GM18520 (cell line): ENCODE results near the gene KRTAP10-6.
"Not testable (repeated sequence)": the region's sequence is repeated elsewhere in the genome, so short reads cannot be mapped to it uniquely, and the experiment has no call there.

Experiments
- ATAC-seq: cut with Tn5 transposase; IDR thresholded peaks from one replicate; pipeline ENCODE4 v1.9.1; 2021; ENCODE audit not compliant: unreplicated experiment

Gene KRTAP10-6

DNA sequence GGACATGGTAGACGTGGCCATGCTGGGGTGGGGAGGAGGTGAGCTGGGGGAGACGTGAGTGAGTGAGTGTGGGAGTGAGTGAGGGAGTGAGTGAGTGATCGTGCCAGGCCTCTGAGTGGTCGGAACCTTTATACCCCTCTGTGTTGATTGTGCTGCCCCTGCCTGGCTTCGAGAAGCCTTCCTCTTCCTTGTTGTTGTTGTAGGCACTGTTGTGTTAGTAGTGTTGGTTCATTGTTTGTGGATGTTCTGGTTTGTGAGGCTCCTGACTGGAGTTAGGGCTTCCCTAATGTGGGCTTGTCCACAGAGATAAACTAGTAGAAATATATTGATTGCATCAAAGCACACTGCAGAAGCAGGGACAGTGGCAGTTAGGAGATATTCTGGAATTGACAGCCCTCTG is 33.6 kb downstream of the KRTAP10-6 start, which contains the start of gene KRTAP10-3:
Gene KRTAP10-3 (minus strand): TSS at position 101 of the 400 bp plus-strand sequence. CDS start 80 bp downstream, at position 21.
- ATAC-seq = no peak

DNA sequence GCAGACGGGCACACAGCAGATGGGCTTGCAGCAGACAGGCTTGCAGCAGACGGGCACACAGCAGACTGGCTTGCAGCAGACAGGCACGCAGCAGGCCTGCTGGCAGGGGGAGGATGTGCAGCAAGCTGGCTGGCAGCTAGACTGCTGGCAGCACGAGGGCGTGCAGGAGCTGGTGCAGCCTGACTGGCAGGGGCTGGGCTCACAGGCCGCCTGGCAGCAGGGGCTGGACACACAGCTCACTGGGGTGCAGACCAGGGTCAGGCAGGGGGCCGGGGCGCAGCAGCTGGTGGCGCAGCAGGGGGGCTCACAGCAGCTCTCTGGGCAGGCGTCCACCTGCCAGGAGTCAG is 34.0 kb downstream of the KRTAP10-6 start:
- not testable (repeated sequence) for ATAC-seq

DNA sequence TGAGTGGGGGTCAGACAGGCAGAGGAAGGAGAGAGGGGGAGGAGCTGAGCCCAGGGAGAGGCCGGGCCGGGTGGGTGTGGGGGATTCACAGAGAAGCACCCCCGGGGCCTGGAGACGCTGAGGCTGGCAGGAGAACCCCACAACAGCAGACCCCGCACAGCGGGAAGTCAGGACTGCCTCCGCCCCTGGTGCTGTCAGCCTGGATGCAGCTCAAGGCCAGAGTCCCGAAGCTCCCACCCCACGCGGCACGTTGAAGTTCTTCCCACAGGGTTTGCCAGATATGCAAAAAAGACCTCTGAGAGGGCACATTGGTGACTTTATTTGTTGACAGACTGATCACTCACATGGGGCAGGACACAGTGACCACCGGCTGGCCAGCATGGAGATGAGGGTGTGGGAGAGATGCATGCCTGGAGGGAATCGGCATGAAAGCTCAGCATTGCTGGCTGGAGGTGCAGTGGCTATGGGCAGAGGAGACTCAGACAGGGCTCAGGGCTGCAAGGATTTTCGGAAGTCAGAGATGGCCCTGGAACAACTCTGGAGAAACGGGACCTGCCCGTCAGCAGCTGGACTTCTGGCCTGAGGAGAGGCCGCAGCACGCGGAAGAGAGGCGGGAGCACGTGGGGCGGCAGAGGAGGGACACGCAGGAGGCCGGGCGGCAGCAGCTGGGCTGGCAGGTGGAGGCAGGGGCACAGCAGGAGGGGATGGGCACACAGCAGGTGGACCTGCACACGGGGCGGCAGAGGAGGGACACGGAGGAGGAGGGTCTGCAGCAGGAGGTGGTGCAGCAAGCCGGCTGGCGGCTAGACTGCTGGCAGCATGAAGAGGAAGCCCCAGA is 34.6 kb downstream of the KRTAP10-6 start:
- ATAC-seq = no peak

DNA sequence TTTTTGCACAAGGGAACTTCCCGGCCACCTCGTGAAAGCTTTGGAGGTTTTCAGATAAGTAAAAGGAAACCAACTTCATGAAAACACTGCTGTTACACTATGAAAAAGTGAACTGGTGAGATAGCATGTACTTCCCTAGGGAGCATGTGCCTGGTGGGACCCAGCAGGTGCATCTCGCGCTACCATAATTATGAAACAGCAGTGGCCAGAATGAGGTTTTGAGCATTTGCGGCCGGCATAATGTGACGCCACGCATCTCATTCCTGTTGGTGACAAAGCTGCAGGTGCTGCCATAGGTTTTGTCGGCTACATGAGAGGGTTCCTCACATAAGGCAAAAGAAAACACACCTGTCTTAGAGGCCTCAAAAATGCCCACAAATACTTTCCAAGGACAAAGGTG is 35.4 kb downstream of the KRTAP10-6 start:
- ATAC-seq = no peak

DNA sequence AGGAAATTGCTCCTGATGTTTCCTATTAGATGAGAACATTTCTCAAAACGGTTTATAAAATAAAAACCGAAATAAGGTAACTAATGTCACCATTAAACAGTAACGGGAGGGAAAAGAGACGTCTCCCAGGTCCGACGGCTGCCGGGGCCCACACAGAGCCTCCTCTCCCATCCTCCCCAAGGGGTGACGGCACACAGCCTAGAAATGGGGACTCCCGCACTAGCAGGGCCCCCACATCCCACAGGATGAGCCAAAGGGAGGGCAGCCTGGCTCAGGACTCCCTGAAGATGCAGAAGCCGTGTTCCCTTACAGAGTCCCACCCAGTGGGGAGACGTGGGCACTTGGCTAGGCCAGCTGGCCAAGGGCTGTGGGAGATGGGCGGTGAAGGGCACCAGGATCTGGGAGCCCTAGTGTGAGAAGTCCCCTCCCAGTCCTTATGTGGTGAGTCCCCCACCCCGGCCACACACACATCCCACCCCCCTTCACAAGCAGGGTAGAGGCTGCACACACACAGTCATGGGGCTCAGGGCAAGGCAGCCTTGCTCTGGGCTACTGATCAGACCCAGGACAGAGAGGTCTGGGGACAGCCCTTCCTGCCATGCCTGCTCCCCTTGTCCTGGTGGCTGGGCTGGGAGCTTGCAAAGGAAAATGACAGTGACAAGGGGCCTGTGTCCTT is 37.0 kb downstream of the KRTAP10-6 start:
- ATAC-seq = no peak

DNA sequence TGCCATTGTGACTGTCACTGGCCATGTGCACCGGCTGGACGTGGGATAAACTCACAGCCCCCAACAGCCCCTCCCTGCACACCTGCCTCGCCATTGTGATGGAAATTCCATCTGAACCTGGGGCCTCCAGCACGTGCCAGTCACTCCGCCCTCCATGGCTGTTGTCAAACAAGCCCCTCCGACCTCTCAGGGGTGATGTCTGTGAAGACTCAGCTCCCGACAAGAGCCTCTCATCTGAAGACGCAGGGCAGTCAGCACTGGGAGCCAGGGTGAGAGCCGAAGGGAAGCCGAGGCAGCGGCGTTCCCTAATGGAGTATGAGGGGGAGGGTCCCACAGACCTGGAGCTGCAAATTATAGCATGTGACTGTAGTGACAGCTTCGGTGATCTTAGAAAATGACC is 39.6 kb downstream of the KRTAP10-6 start:
- ATAC-seq = no peak

DNA sequence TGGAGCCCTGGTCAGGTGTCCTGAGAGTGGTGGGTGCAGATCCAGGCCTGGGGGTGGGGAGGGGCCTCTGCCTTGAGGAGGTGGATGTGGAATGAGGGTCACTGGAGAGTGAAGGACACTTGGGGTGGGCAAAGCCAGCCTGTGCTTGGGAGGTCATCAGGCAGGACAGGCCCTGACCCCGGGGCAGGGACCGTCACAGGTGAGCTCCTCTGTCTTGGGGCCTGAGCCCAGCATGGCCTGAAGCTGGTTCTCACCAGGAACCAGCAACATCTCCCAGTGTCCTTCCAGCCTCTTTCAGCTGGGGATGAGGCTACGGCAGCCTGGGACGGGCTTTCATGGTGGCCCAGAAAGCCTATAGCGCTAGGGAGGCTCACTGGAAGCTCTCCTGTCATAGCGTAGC is 40.2 kb downstream of the KRTAP10-6 start:
- no peak for ATAC-seq

DNA sequence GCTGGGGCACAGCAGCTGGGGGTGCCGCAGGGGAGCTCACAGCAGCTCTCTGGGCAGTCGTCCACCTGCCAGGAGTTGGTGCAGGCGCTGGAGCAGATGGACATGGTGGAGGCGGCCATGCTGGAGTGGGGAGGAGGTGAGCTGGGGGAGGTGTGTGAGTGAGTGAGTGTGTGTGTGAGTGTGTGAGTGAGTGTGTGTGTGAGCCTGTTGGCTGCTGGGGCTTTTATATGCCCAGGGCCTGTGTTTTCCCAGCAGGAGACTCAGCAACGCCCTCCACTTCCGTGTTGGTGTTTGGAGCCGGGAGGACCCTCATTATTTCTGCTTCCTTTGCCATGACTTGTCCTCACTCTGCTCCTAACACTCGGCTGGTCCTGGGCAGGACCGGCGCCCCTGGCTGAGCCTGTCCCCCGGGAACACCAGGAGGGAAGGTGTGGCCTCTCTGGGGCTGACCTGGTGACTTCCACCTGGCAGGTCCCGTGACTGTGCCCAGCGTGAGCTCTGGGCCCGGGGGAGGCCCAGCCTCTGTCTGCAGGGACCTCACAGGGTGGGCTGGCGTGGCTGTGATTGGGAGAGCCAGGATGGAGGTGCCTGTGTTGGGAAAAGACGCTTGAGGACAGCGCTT is 40.9 kb downstream of the KRTAP10-6 start, which contains the start of gene KRTAP10-2:
Gene KRTAP10-2 (minus strand): TSS at position 166 of the 622 bp plus-strand sequence. CDS start 47 bp downstream, at position 119.
- ATAC-seq = no peak

DNA sequence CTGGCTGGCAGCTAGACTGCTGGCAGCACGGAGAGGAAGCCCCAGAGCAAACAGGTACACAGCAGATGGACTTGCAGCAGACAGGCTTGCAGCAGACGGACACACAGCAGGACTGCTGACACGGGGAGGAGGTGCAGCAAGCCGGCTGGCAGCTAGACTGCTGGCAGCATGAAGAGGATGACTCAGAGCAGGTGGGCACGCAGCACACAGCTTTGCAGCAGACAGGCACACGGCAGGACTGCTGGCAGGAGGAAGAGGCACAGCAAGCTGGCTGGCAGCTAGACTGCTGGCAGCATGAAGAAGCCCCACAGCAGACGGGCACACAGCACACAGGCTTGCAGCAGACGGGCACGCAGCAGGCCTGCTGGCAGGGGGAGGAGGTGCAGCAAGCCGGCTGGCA is 41.5 kb downstream of the KRTAP10-6 start:
- no peak for ATAC-seq

DNA sequence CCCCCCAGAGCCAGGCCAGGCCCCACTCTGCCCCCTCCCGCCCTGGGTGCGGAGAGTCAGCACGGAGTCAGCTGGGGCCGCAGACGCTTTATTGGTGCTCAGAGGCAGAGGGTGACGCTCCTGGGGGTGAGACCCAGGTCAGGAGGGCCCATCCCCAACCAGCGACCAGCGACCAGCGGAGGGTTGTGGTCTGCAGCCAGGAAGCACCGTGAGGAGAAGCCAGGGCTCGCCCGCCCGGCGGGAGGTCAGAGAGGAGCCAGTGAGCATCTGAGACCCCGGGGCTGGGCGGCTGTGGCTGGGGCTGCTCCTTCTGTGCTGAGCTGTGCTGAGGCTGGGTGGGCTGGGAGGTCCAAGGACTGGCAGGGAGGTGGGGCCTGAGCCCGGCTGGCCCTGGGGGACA is 42.0 kb downstream of the KRTAP10-6 start:
- ATAC-seq = not testable (repeated sequence)

DNA sequence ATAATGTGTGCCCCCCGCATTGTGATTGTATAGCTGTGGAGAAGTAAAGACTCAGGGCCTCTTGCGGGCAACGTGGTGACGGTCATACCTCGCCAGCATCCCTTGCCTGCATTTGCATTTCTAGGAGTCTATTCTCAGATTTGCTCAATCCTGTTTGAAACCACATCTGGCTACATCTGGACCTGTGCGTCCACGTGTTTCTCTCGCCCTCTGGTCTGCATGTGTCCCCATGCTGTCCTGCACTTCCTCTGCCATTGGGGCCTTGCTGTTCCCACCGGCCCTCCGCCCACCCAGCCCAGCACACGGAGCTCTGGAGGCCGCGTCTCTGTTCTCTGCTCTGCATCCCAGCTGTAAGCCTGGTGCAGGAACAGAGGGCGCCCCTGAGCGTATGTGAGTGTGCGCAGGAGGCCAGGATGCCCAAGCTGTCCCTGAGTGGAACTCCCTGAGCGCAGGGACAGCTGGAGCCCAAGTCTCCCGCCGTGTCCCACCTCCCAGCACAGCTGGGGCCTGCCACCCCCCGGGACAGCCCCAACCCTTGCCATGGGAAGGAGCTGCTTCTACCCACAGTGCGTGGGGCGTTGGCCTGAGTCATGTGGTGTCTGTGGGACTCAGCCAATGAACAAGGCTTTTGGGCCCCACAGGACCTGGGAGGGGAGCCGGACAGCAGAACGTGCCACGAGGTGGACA is 42.6 kb downstream of the KRTAP10-6 start:
- ATAC-seq = no peak

DNA sequence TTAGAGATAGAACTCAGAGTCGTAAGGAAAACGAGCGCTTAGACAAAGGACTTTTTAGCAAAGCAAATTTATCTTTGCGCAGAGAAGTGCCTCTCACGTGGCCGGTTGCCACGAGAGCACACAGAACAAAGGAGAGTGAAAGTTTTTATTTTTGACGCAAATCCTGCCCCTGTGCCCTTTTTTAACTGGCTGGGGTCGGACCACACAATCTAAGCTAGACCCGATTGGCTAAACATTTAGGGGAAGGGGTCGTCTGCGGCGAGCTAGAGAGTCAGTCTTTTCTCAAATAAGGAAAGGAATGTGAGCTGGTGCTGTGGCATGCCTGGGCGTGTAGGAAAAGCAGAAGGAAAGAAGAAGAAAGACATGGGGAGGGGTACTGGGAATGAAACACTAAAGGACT is 43.4 kb downstream of the KRTAP10-6 start:
- ATAC-seq = no peak

DNA sequence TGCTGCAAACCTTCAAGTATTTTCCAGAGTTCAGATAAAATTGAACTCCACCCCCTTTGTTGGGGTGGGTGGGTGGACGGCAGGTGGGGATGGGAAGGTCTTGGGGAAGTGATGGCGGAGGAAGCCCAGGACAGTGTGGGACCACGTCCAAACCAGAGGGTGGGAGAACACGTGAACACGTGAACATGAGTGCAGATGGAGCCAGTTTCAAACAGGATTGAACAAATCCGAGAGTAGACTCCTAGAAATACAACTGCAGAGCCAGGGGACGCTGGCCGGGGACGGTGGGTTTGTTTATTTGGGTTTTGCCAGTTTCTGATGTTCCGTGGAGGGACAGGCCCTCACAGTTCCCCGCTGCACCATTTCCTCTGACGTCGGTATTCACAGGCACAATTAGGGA is 43.9 kb downstream of the KRTAP10-6 start:
- ATAC-seq = no peak

DNA sequence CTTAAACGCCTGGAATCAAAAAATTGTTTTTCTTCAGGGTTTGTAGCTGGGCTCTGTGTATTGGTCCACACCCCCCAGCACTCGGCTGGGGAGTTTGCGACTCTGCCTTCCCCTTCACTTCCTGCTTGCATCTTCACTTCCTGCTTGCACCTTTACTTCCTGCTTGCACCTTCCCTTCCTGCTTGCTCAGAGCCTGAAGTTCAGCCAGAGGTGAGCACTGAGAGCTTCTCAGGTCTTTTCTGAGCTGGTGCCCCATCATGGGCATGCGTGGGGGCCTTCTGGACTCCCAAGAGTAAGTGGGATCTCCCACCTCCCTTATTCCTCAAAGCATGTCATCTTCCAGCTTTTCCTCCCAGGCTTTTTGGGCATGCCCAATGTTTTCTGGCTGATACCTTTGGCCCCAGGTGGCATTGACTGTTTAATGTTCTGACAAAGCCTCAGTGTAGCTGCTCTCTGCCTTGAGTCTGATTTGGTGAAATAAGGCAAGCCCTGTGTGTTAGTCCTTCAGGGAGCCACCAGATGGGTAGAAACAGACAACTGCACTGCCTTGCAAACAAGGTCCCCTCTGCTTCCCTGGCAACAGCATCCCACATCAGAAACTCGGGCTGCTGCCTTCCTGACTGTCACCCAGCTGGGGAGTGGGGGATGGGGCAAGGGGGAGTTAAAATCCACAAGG is 44.5 kb downstream of the KRTAP10-6 start:
- no peak for ATAC-seq

DNA sequence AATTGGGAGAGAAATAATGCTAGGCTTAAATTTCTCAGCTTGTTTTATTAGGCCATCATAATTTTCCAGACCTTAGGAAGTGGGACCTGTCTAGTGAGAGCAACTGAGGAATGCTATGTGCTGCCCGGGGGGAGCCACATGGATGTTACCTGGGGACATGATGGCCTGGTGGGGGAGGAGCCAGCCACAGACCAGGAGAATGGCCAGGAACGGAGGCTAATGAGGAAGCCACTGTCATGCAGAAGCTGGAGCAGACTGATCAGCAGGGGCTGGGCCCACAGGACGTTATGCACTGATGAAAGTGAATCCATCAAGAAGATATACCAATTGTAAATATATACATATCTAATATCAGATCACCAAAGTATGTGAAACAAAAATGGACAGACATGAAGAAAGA is 47.7 kb downstream of the KRTAP10-6 start:
- no peak for ATAC-seq

DNA sequence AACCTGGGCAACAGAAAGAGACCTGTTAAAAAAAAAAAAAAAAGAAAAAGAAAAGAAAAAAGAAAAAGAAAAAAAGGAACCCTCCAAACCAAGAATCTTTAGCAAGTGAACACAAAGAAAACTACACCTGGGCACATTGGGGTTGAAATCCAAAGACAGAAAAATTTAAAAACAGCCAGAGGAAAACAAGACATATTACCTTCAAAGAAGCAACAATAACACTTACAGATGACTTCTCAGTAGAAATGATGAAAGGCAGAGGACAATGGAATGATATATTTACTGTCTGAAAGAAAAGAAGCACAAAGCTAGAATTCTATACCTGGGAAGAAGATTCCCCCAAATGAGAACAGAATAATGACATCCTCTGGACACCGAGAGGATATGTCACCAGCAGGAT is 49.6 kb downstream of the KRTAP10-6 start:
- no peak for ATAC-seq
